C4-2B (cell line): Measurements from ENCODE around the gene TPK1.

Source experiments
- ZFX ChIP-seq: fragments of 450-650 bp; IDR thresholded peaks from 2 replicates; pipeline ENCODE4 v1.6.1; 2017
- TF ChIP-seq, protein P1 (sequence below): fragments of 450-650 bp; conservative IDR thresholded peaks from 2 replicates; pipeline ENCODE4 v1.5.1; 2017; ENCODE audit warnings: mild to moderate bottlenecking

DNA sequence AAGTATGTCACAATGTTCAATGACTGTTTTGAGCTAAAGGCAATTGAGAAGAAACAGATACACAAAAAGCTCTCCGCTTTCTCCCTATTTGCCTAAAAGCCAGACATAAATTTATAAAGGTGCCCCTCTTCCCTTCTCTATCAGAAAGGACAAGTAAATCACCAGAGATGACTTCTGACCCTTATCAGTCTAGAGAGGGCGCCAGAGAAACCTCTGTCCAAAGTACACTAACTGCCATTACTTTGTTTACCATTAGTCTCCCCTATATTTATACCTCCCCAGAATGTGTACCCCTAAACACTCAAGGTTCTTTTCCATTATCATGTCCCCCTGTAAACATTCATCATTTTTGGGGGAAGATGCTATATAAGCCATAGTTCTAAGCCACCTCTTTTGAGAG, 49.3 kb downstream of the TPK1 start:
- TF ChIP-seq, protein P1, sequence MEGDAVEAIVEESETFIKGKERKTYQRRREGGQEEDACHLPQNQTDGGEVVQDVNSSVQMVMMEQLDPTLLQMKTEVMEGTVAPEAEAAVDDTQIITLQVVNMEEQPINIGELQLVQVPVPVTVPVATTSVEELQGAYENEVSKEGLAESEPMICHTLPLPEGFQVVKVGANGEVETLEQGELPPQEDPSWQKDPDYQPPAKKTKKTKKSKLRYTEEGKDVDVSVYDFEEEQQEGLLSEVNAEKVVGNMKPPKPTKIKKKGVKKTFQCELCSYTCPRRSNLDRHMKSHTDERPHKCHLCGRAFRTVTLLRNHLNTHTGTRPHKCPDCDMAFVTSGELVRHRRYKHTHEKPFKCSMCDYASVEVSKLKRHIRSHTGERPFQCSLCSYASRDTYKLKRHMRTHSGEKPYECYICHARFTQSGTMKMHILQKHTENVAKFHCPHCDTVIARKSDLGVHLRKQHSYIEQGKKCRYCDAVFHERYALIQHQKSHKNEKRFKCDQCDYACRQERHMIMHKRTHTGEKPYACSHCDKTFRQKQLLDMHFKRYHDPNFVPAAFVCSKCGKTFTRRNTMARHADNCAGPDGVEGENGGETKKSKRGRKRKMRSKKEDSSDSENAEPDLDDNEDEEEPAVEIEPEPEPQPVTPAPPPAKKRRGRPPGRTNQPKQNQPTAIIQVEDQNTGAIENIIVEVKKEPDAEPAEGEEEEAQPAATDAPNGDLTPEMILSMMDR: no peak
- TF ChIP-seq ZFX: no peak
